Activated T-helper 2 cell treated with anti-CD3 and anti-CD28 coated beads, Interferon-gamma antibody, Interleukin-2, Interleukin-4, amounts not matched to agents 10 μg/mL and 5 μg/mL and 100 μg/mL, durations not matched to agents 14 hours and 24 hours and 36 hours (primary cell): ENCODE measurements around the gene SLCO3A1. TPM values are rescaled to one million over a fixed set of nuclear protein-coding genes. Genes with fewer than 3 reads are reported as not detected.

Experiments used
- DNase-seq: peaks from one replicate; pipeline ENCODE4 v3.0.0; 2021; ENCODE audit warnings: low spot score
- H3K27ac Mint-ChIP-seq: one replicate; pipeline ENCODE4 v1.8.0; 2021; ENCODE audit warnings: mixed read lengths
- H3K27me3 Mint-ChIP-seq: one replicate; pipeline ENCODE4 v1.8.0; 2021; ENCODE audit warnings: low read depth, mixed read lengths
- H3K36me3 Mint-ChIP-seq: one replicate; pipeline ENCODE4 v1.8.0; 2021; ENCODE audit warnings: low read depth, mixed read lengths
- H3K4me1 Mint-ChIP-seq: one replicate; pipeline ENCODE4 v1.8.0; 2021; ENCODE audit warnings: low read depth, mixed read lengths
- H3K4me3 Mint-ChIP-seq: one replicate; pipeline ENCODE4 v1.8.0; 2021; ENCODE audit warnings: low read depth, mild to moderate bottlenecking, moderate library complexity, mixed read lengths
- H3K9me3 Mint-ChIP-seq: one replicate; pipeline ENCODE4 v1.8.0; 2021; ENCODE audit warnings: mixed read lengths
- intact Hi-C: fragments of 100-400 bp; cut with micrococcal nuclease; formaldehyde crosslinking; loops from one replicate; pipeline ENCODE4 v1.15.1; 2023
- total RNA-seq: library from RNA; stranded (reverse); gene quantifications from 2 replicates; pipeline ENCODE4 v1.2.3, GENCODE V29; 2022

Gene SLCO3A1
- total RNA-seq, 1 donor from 2014 or later = 26.3 TPM

DNA sequence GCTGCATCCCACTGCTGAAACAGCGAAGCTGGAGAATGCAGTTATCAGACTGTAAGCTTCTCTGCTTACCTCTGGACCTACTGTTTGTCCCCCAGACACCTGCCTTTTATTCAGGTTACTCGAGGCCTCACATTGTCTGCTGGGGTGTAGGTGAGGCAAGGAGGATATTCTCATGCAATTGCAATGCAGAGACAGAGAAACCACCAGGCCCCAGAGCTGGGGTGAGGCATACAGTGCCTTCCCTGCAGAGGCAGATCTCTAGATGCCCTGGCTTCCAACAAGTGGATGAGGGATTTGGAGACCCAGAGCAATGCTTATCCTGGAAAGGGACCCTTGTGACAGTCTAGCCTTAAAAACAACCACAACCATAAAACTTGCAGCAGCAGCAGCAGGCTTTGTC, 276.7 kb downstream of the SLCO3A1 start:
- no peak overlapping the region for H3K27ac Mint-ChIP-seq
- H3K9me3 Mint-ChIP-seq = no peaks in the 10 kb centered on the region
- H3K4me1 Mint-ChIP-seq = no peaks in the 10 kb centered on the region
- H3K36me3 Mint-ChIP-seq = peaks cover 23% of the 10 kb centered on the region
- no peaks in the 10 kb centered on the region for H3K27me3 Mint-ChIP-seq
- DNase-seq = no peak
- intact Hi-C loops = no loop called here
- H3K4me3 Mint-ChIP-seq = no peak overlapping the region

DNA sequence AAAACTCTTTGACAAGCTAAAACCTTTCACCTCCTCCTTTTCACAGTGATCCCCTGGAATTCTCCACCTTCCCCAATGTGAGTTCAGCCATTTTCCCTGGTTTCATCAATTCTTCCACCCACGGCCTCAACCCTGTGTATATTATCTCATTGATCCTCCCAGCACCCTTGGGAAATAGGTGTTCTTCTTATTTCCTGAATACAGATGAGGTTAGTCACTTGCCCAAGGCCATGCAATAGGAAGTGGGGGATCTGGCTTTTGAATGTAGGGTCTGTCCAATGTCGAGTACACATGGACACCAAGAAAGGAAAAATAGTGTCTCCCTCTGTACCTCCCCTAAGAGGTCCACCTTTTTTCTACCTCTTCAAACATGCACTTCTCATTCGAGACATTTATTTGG, 277.4 kb downstream of the SLCO3A1 start:
- H3K27me3 Mint-ChIP-seq = no peaks in the 10 kb centered on the region
- H3K27ac Mint-ChIP-seq = no peak overlapping the region
- peaks cover 27% of the 10 kb centered on the region for H3K36me3 Mint-ChIP-seq
- intact Hi-C loops = no loop called here
- H3K9me3 Mint-ChIP-seq = no peaks in the 10 kb centered on the region
- no peak for DNase-seq
- no peak overlapping the region for H3K4me3 Mint-ChIP-seq
- no peaks in the 10 kb centered on the region for H3K4me1 Mint-ChIP-seq

GRCh38 chr15:92132982-92133755, 279.7 kb downstream of the SLCO3A1 start:
- no peak overlapping the region for H3K27ac Mint-ChIP-seq
- no peaks in the 10 kb centered on the region for H3K4me1 Mint-ChIP-seq
- no peak overlapping the region for H3K4me3 Mint-ChIP-seq
- peaks cover 30% of the 10 kb centered on the region for H3K36me3 Mint-ChIP-seq
- H3K9me3 Mint-ChIP-seq = peaks cover 3% of the 10 kb centered on the region
- no peak for DNase-seq
- intact Hi-C loops = no loop called here
- no peaks in the 10 kb centered on the region for H3K27me3 Mint-ChIP-seq

DNA sequence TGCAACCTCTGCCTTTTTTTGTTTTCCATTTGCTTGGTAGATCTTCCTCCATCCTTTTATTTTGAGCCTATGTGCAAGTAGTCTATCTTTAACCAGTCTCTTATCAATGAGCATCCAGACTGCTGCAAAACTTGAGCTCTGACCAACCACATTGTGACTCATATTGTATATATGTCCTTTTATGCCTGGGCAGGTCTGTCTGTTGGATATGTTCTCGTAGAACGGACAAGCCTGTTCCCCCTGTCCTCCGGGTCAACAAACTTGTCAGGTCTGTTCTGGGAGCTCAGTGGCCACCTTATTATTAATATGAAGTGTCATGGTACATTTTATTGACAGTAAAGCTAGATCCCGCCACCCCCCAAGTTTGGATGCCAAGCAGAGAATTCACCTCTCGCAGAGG, 287.3 kb downstream of the SLCO3A1 start:
- Mint-ChIP-seq H3K27ac (no peak overlapping the region), H3K36me3 (peaks cover 16% of the 10 kb centered on the region), H3K4me3 (no peak overlapping the region), H3K27me3 (no peaks in the 10 kb centered on the region), H3K4me1 (no peaks in the 10 kb centered on the region), H3K9me3 (peaks cover 3% of the 10 kb centered on the region)
- no peak for DNase-seq
- intact Hi-C loops = no loop called here

- H3K4me1 Mint-ChIP-seq = no peaks in the 10 kb centered on the region
- no peak for DNase-seq
- H3K4me3 Mint-ChIP-seq = no peak overlapping the region
- H3K9me3 Mint-ChIP-seq = peaks cover 2% of the 10 kb centered on the region
- no peak overlapping the region for H3K27ac Mint-ChIP-seq
- intact Hi-C loops = no loop called here
- H3K36me3 Mint-ChIP-seq = peaks cover 8% of the 10 kb centered on the region
- H3K27me3 Mint-ChIP-seq = no peaks in the 10 kb centered on the region
Measured at GRCh38 chr15:92141607-92142006, 288.1 kb downstream of the SLCO3A1 start.

- Mint-ChIP-seq H3K4me1 (no peaks in the 10 kb centered on the region), H3K9me3 (no peaks in the 10 kb centered on the region), H3K27me3 (no peaks in the 10 kb centered on the region), H3K27ac (no peak overlapping the region), H3K36me3 (peaks cover 6% of the 10 kb centered on the region), H3K4me3 (no peak overlapping the region)
- intact Hi-C loops = no loop called here
- no peak for DNase-seq
Measured at GRCh38 chr15:92142242-92143232, 289.0 kb downstream of the SLCO3A1 start.

- H3K36me3 Mint-ChIP-seq = peaks cover 6% of the 10 kb centered on the region
- DNase-seq = no peak
- no peak overlapping the region for H3K27ac Mint-ChIP-seq
- no peaks in the 10 kb centered on the region for H3K9me3 Mint-ChIP-seq
- H3K4me3 Mint-ChIP-seq = no peak overlapping the region
- H3K4me1 Mint-ChIP-seq = no peaks in the 10 kb centered on the region
- H3K27me3 Mint-ChIP-seq = no peaks in the 10 kb centered on the region
- intact Hi-C loops = no loop called here
Measured at GRCh38 chr15:92143765-92144164, 290.3 kb downstream of the SLCO3A1 start.

DNA sequence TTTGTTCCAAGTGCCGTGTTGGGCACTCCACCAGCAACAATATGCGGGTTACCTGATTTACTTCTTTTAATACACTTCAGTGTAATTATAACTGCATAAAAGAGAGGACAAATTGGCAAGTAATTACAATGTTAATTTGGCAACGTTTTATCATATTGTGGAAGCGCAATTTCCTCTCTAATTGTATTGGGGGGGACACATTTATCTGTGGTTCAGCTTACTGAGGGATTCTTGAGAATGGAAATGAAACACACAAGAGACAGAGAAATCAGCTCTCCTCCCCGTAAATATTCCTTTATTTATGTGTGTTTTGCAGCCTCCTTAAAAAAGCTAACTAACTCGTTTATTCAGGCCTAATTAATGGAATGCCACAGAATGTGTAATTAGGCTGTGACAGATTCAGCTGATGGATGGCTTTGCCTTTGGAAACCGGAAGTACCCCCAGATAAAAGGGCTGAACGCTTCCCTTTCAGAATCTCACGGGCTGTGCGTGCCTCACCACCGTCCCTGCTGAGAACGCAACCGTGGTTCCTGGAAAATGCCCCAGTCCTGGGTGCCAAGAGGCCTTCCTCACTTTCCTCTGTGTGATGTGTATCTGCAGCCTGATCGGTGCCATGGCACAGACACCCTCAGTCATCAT, 293.1 kb downstream of the SLCO3A1 start:
- H3K4me1 Mint-ChIP-seq = no peaks in the 10 kb centered on the region
- peaks cover 11% of the 10 kb centered on the region for H3K36me3 Mint-ChIP-seq
- H3K9me3 Mint-ChIP-seq = no peaks in the 10 kb centered on the region
- no peak overlapping the region for H3K27ac Mint-ChIP-seq
- no peak for DNase-seq
- intact Hi-C loops = no loop called here
- no peak overlapping the region for H3K4me3 Mint-ChIP-seq
- H3K27me3 Mint-ChIP-seq = no peaks in the 10 kb centered on the region

- Mint-ChIP-seq H3K4me3 (no peak overlapping the region), H3K27me3 (no peaks in the 10 kb centered on the region), H3K36me3 (peaks cover 6% of the 10 kb centered on the region), H3K27ac (no peak overlapping the region), H3K9me3 (no peaks in the 10 kb centered on the region), H3K4me1 (no peaks in the 10 kb centered on the region)
- intact Hi-C loops = no loop called here
- DNase-seq = no peak
Measured at GRCh38 chr15:92149029-92149428, 295.5 kb downstream of the SLCO3A1 start.

DNA sequence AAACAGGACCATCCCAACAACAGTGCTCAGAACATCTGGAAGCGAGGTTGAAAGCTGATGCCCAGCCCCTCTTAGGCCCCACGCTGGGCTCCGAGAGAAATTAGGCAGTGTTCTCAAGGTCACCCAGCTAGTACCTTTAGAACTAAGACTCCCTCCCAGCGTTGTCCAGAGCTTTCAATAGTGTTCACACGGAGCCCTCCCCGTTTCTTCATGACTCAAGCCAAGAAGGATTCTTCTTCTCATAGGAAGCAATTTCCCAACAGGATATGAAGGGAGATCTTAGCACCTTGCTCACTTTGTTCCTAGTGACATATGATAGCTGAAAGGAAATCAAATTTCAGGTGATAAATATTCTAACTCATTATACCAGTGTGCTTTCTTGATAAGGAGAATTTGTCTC, 296.0 kb downstream of the SLCO3A1 start:
- Mint-ChIP-seq H3K27me3 (no peaks in the 10 kb centered on the region), H3K36me3 (peaks cover 6% of the 10 kb centered on the region), H3K4me3 (no peak overlapping the region), H3K9me3 (no peaks in the 10 kb centered on the region), H3K4me1 (no peaks in the 10 kb centered on the region), H3K27ac (no peak overlapping the region)
- intact Hi-C loops = no loop called here
- DNase-seq = no peak

GRCh38 chr15:92151168-92151567, 297.7 kb downstream of the SLCO3A1 start:
- Mint-ChIP-seq H3K4me1 (no peaks in the 10 kb centered on the region), H3K27me3 (no peaks in the 10 kb centered on the region), H3K36me3 (peaks cover 6% of the 10 kb centered on the region), H3K9me3 (no peaks in the 10 kb centered on the region), H3K27ac (no peak overlapping the region), H3K4me3 (no peak overlapping the region)
- intact Hi-C loops = no loop called here
- DNase-seq = no peak

GRCh38 chr15:92151741-92152140, 298.2 kb downstream of the SLCO3A1 start:
- Mint-ChIP-seq H3K27me3 (no peaks in the 10 kb centered on the region), H3K4me3 (no peak overlapping the region), H3K9me3 (no peaks in the 10 kb centered on the region), H3K27ac (no peak overlapping the region), H3K36me3 (peaks cover 6% of the 10 kb centered on the region), H3K4me1 (no peaks in the 10 kb centered on the region)
- no peak for DNase-seq
- intact Hi-C loops = no loop called here

- no peak overlapping the region for H3K27ac Mint-ChIP-seq
- H3K4me1 Mint-ChIP-seq = peaks cover 2% of the 10 kb centered on the region
- no peaks in the 10 kb centered on the region for H3K27me3 Mint-ChIP-seq
- intact Hi-C loops = no loop called here
- no peaks in the 10 kb centered on the region for H3K9me3 Mint-ChIP-seq
- DNase-seq = no peak
- H3K36me3 Mint-ChIP-seq = peaks cover 6% of the 10 kb centered on the region
- H3K4me3 Mint-ChIP-seq = no peak overlapping the region
Measured at GRCh38 chr15:92152983-92153382, 299.5 kb downstream of the SLCO3A1 start.
